ENCODE results near the gene SERPINA1.
"Not testable (repeated sequence)": the region's sequence is repeated elsewhere in the genome, so short reads cannot be mapped to it uniquely, and the experiment has no call there.

Gene SERPINA1

DNA sequence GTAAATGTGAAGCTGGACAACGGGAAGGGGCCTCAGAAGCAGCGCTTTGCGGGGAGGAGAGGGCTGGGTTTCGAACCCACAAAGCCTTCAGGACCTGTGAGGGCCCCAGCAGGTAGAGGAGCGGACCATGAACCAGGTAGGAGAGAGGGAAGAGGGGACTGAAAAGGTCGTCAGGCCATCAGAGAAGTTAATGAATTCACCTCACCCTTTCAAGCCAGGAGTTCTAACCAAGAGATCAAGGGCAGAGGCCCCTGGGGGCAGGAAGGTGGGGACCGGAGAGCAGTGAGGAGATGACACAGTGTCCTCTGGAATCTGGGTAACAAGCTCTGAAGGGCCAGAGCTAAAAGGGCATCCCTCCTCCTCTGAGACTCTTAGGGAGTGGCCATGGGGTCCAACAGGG is 19.4 kb downstream of the SERPINA1 start:
- DNase-seq = no peak

DNA sequence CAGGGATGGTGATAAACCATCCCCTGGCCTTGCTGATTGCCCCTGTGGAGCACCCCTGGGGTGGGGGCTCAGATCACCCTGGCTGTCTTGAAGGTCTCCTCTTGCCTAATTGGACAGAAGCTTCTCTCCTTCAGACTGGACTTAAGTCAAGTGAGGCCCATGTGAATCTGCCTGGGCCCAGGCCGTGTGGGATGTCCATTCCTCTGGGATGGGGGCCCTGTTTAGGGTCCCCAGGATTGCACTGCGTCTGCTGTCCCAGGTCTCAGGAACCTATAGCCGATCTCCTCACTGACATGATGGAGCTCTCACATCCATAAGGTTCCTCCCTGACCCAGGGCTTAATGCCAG is 20.2 kb downstream of the SERPINA1 start:
- DNase-seq = no peak

- no peak for DNase-seq
These were observed 20.8 kb downstream of the SERPINA1 start for GRCh38 chr14:94367347-94368242.

DNA sequence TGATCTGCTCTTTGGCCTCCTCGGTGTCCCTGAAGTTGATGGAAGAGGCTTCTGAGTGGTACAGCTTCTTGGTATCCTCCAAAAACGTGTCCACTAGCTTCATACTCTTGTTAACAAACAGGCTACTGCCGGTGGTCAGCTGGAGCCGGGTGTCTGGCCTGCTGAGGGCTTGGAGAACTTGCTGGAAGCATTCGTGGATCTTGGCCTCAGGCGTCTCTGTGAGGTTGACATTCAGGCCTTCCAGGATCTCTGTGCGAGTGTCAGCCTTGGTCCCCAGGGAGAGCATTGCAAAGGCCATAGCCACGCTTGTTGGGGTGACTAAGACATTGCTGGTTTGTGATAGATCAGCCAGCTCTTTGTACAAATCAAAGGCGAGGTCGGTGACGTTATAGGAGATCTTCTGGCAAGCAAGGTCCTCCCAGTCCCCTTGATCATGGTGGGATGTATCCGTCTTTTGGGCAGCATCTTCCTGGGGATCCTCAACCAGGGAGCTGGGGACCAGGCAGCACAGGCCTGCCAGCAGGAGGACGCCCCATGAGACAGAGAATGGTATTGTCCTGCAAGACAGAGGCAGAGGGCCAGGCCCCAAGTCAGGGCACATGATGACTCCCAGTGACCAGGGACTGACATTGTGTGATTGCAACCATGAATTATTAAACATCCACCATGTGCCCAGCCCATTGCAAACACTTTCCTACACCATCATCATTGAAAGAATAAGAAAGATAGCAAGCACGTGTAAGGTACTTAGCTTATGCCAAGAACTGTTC is 22.1 kb downstream of the SERPINA1 start, which contains the start of gene SERPINA2:
Gene SERPINA2 (minus strand): TSS at position 553 of the 770 bp plus-strand sequence.
- DNase-seq = no peak

DNA sequence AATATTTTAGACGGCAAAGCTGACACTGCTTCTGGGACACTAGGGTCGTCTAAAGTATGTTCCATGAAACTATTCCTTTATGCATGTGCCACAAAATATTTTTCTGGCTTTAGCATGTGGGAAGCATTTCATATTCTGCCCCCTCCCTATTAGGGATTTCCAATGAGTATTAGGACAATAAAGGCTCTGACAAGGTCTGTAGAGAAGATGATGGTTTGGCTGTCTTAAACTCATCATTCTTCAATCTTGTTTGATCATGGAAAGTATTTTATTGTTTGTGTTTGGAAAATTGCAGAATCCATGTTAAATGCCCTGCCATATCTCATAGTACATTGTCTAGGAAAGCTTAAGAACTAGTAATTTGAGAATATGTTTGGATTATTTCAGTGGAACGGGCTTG is 22.8 kb downstream of the SERPINA1 start:
- DNase-seq = no peak

DNA sequence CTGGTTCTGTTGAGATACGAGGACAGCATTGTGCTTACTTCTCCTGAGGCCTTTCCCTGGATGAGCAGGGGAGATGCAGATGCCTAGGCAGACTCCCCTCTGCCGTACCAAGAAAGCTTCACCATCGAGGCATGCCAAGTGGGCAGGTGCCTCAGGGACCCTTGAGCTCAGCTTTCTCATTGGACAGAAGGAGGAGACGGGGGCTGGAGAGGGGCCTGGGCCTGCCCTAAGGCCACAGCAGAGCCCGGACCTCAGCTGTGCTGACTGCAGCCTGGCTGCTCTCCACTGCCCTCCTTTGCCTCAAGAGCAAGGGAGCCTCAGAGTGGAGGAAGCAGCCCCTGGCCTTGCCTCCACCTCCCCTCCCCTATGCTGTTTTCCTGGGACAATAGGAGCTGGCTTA is 23.4 kb downstream of the SERPINA1 start:
- no peak for DNase-seq

GRCh38 chr14:94364037-94364436 is 24.4 kb downstream of the SERPINA1 start:
- DNase-seq = no peak

DNA sequence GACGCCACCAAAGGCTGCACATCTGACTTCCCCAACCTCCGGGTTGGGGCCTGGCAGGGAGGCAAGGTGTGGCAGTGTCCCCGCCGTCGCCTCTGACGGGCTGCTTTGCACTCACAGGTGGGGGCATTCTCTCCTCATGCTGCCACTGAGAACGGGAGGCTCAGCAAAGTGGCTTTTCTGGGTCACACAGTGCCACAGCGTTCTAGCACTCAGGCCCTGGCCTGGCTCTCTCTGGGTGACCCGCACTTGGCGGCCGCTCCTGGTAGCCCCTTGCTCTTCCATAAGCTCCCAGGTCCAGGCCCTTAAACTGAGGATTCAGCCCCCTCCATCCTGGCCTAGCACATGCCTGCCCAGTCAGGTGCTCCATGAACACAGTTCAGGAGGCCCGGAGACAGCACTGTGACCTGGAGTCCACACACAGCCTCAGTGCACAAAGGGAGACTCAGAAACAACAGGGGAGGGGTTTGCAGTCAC is 25.2 kb downstream of the SERPINA1 start:
- no peak for DNase-seq

- no peak for DNase-seq
These were observed 25.7 kb downstream of the SERPINA1 start for GRCh38 chr14:94362614-94363133.

GRCh38 chr14:94361682-94362081 is 26.7 kb downstream of the SERPINA1 start:
- no peak for DNase-seq

DNA sequence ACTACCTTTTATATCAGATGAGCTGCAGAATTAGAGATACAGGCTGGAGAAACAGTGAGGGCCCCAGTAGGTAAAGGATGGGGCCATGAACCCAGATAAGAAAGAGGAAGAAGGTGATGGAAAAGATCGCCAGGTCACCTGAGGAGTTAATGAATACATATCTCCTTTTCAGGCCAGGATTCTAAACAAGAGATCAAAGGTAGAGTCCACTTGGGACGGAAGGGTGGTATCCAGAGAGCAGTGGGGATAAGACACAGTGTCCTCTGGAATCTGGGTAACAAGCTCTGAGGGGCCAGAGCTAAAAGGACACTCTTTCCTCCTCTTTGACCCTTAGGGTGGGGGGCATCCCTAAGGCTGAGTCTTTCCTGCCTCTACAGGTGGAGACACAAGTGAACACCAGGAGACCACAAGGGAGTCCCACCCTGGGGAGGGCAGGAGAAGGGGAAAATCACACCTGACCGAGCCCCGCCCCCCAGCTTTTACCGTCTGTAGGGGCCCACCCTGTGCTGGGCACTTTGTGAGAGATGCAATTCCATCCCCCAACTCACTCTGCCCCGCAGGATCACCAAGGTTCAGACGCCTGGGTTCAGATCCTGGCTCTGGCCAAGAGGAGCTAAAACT is 27.3 kb downstream of the SERPINA1 start:
- DNase-seq = no peak

- DNase-seq = no peak
These were observed 31.2 kb downstream of the SERPINA1 start for GRCh38 chr14:94357166-94357565.

- no peak for DNase-seq
These were observed 31.9 kb downstream of the SERPINA1 start for GRCh38 chr14:94356379-94357056.

DNA sequence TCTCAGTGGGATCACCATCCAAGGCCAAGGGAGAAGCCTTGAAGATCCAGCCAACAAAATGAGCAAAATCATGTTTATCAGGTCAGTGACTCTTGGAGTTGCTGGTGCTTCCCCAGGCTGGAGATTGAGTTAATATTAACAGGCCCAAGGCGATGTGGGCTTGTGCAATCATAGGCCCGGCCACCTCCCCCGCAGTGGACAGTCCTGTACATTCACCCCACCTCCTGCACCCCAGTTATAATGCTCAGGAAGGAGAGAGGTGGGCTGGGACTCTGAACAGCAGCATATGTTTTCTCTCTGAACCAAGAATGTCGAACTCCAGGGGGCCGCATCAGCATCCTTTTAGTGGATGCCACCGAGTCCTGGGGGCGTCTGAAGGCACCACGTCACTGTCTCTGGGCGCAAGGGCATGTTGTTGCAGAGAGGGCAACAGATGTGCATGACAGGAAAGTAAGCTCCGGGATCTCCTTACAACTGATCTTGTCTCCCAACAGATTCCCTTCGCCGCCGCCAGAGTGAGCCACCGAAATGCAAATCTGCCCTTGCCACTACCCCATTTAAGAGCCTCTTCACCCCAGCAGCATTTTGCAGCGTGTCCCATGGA is 33.1 kb downstream of the SERPINA1 start:
- DNase-seq = no peak

GRCh38 chr14:94354638-94355185 is 33.7 kb downstream of the SERPINA1 start:
- DNase-seq = no peak

- not testable (repeated sequence) for DNase-seq
These were observed 34.2 kb downstream of the SERPINA1 start for GRCh38 chr14:94354190-94354589.

DNA sequence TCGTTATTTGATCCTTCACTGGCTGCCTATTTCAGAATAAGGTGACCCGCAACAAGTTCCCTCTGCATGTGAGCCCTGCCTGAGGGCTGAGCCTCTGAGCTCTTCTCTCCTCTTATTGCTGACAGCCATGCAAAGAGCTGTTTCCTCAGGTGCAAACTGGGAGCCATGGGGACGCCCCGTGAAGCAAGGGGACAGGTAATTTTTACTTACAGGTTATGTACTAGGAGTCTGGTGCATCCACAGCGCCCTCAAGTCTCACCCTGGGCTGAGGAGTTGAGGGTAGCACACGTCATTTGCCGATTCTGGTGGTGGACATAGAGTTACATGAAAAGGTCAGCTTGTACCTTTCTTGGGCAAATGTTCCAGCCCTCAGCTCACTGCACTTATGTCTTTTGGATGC is 39.1 kb downstream of the SERPINA1 start:
- DNase-seq = no peak

DNA sequence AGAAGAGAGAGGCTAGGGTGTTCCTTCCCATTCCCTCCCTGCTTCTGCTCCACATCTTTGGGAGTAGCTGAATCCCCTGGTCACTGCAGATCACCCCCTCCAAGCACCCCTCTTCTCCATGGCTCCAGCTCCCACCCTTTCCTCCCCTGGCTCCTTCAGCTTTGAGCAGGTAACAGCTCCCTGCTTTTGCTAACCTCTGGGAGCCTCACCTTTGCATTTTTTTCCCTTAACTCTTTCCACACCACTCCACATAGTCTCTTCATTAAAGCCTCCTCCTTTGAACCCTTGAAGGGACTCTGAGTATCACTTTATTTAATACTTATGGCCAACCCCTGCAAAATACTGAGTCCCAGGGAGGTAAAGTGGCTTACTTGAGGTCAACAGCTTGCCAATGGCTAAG is 39.6 kb downstream of the SERPINA1 start:
- no peak for DNase-seq

DNA sequence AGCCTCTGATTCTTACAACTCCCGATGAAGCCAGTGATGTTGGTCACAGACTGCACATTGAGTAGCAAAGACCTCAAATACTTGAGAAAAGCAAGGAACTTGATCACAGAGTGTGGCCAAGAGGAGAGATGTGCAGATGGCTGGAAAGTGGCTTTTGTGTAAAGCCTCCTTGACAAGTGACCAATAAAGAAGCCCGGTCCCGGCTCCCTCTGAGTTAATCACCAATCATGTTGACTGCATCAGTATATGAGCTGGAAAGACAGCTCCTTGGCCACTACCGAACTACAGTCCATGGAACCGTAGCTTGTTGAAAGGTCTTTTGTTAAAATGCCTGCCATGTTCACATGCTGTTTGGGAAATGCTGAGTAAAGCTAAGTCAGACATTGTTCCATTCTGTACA is 41.6 kb downstream of the SERPINA1 start:
- DNase-seq = no peak

DNA sequence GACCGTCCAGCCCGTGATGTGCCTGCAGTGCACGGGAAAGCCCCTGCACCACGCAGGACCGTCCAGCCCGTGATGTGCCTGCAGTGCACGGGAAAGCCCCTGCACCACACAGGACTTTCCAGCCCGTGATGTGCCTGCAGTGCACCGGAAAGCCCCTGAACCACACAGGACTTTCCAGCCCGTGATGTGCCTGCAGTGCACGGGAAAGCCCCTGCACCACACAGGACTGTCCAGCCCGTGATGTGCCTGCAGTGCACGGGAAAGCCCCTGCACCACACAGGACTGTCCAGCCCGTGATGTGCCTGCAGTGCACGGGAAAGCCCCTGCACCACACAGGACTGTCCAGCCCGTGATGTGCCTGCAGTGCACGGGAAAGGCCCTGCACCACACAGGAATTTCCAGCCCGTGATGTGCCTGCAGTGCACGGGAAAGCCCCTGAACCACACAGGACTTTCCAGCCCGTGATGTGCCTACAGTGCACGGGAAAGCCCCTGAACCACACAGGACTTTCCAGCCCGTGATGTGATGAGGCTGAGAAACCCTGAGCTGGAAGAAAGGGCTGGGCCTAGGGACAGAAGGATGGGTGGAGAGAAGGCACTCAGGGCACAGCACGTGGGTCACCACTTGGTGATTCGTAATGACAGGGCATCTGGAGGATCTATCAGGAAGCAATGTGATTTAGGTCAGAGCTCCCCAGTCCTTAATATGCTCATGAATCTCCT is 42.2 kb downstream of the SERPINA1 start:
- not testable (repeated sequence) for DNase-seq

Data from SHP77 treated with DMSO at 0.1 percent for 48 hours (cell line).